Endothelial cell of umbilical vein (primary cell): ENCODE measurements around the gene ROPN1L. TPM values are rescaled to one million over a fixed set of nuclear protein-coding genes. Genes with fewer than 3 reads are reported as not detected.

ENCODE experiments used
- BruUV-seq: library from RNA; stranded (reverse); fragments of 400-500 nt; replicated peaks from 2 replicates; lab custom pipeline; 2021; lab: Mats Ljungman, UMichigan
- CTCF ChIA-PET: fragments of 300-600, 350-600 bp; sonication (Branson Sonifier 250); formaldehyde crosslinking; loops from one replicate; lab custom pipeline; 2021; ENCODE audit warnings: antibody characterized with exemption, inconsistent platforms; lab: Charles Lee
- POLR2A ChIA-PET: fragments of 300-600, 350-600 bp; sonication (Branson Sonifier 250); formaldehyde crosslinking; loops from one replicate; lab custom pipeline; 2021; ENCODE audit warnings: antibody characterized with exemption, inconsistent platforms; lab: Charles Lee
- DNase-seq: peaks from one replicate; pipeline ENCODE4 v3.0.0-alpha.2; 2011; ENCODE audit warnings: low read depth, low spot score
- FAIRE-seq: peaks from 2 replicates; lab custom pipeline; 2011; peaks lifted over from hg19 to GRCh38; lab: Jason Lieb, UNC
- H2AFZ ChIP-seq: 2 replicates; pipeline ENCODE4 v1.6.0; 2012; ENCODE audit warnings: low read depth, low read length, control low read depth, inconsistent platforms
- H3K27ac ChIP-seq: 2 replicates; pipeline ENCODE4 v1.5.1; 2011; ENCODE audit warnings: low read depth, mild to moderate bottlenecking, control low read depth, low read length, moderate library complexity; ENCODE audit not compliant: insufficient read depth
- H3K27me3 ChIP-seq, 2 experiments: 2 replicates each; pipeline versions ENCODE4 v1.6.0 to v1.6.1; 2011; ENCODE audit warnings: low read length in 2 of 2, mixed read lengths in 1 of 2; ENCODE audit not compliant: control insufficient read depth in 2 of 2, insufficient read depth in 2 of 2
- H3K36me3 ChIP-seq, 2 experiments: 2 replicates in 1 of 2; 3 replicates in 1 of 2; pipeline ENCODE4 v1.5.1; 2011; ENCODE audit warnings: low read length in 2 of 2, mild to moderate bottlenecking in 1 of 2, moderate library complexity in 1 of 2; ENCODE audit not compliant: control insufficient read depth in 2 of 2, insufficient read depth in 2 of 2; ENCODE audit errors: extremely low read depth in 1 of 2
- H3K4me1 ChIP-seq: 3 replicates; pipeline ENCODE4 v1.5.1; 2011; ENCODE audit warnings: mild to moderate bottlenecking, low read length; ENCODE audit not compliant: control insufficient read depth, insufficient read depth; ENCODE audit errors: extremely low read depth
- H3K4me2 ChIP-seq: 2 replicates; pipeline ENCODE4 v1.6.1; 2011; ENCODE audit warnings: low read length, control low read depth, mixed read lengths; ENCODE audit not compliant: insufficient read depth
- H3K4me3 ChIP-seq, 3 experiments: fragments of 200-600 bp in 1 of 3; sonication (generic), shearing (Covaris generic) in 1 of 3; replicated peaks in 1 of 3; 2 replicates each; pipeline ENCODE4 v1.5.1; 2011 to 2016; ENCODE audit warnings: control low read depth in 3 of 3, low read length in 3 of 3, mild to moderate bottlenecking in 2 of 3, inconsistent platforms in 1 of 3, low read depth in 1 of 3, moderate library complexity in 1 of 3; ENCODE audit not compliant: insufficient read depth in 1 of 3
- H3K79me2 ChIP-seq: 2 replicates; pipeline ENCODE4 v1.6.0; 2012; ENCODE audit warnings: low read length, inconsistent platforms; ENCODE audit not compliant: control insufficient read depth, insufficient read depth
- H3K9ac ChIP-seq: replicated peaks from 2 replicates; pipeline ENCODE3; 2011; ENCODE audit warnings: low read length, control low read depth; ENCODE audit not compliant: insufficient read depth; ENCODE audit errors: extremely low read depth
- H3K9me1 ChIP-seq: replicated peaks from 3 replicates; pipeline ENCODE4 v1.6.0; 2011; ENCODE audit warnings: mild to moderate bottlenecking, low read length; ENCODE audit not compliant: control insufficient read depth, insufficient read depth; ENCODE audit errors: extremely low read depth
- H3K9me3 ChIP-seq: replicated peaks from 2 replicates; pipeline ENCODE4 v1.5.1; 2012; ENCODE audit warnings: low read length, inconsistent platforms; ENCODE audit not compliant: control insufficient read depth, insufficient read depth
- H4K20me1 ChIP-seq: replicated peaks from 2 replicates; pipeline ENCODE3; 2011; ENCODE audit warnings: mild to moderate bottlenecking, low read length; ENCODE audit not compliant: control insufficient read depth, insufficient read depth; ENCODE audit errors: extremely low read depth
- EZH2 ChIP-seq: IDR thresholded peaks from 2 replicates; pipeline ENCODE4 v1.6.1; 2012; ENCODE audit warnings: borderline replicate concordance, low read depth, mild to moderate bottlenecking, moderate library complexity, low read length, inconsistent platforms; ENCODE audit not compliant: severe bottlenecking
- FOS ChIP-seq: IDR thresholded peaks from 2 replicates; pipeline ENCODE4 v1.6.1; 2011; ENCODE audit warnings: mild to moderate bottlenecking, low read length, moderate library complexity, borderline replicate concordance; ENCODE audit not compliant: insufficient read depth
- GATA2 ChIP-seq: IDR thresholded peaks from 2 replicates; pipeline ENCODE4 v1.7.0; 2011; ENCODE audit warnings: low read depth, mild to moderate bottlenecking, moderate library complexity, mixed read lengths, low read length; ENCODE audit not compliant: insufficient read length, insufficient read depth
- JUN ChIP-seq: IDR thresholded peaks from 2 replicates; pipeline ENCODE4 v1.6.1; 2011; ENCODE audit warnings: borderline replicate concordance, low read depth; ENCODE audit not compliant: insufficient read length, insufficient read depth
- MAX ChIP-seq: IDR thresholded peaks from 2 replicates; pipeline ENCODE4 v1.6.1; 2011; ENCODE audit not compliant: insufficient read depth, insufficient read length
- MYC ChIP-seq: IDR thresholded peaks from one replicate; pipeline ENCODE4 v1.6.1; 2011; ENCODE audit warnings: mild to moderate bottlenecking, low read depth, low read length
- POLR2A ChIP-seq: IDR thresholded peaks from 2 replicates; pipeline ENCODE4 v1.6.1; 2012; ENCODE audit warnings: low read depth, mild to moderate bottlenecking, control low read depth, low read length
- dilution Hi-C: fragments of 300-500 bp; cut with MboI; formaldehyde crosslinking; loops from one replicate; pipeline ENCODE4 v1.15.0; 2019; ENCODE audit warnings: low sequenced_read_pairs; ENCODE audit not compliant: extremely low pct_ligation_motif_present
- intact Hi-C: fragments of 100-400 bp; cut with micrococcal nuclease; formaldehyde crosslinking; loops from one replicate; pipeline ENCODE4 v1.10.0; 2022
- polyA plus RNA-seq, 4 experiments: library from polyadenylated mRNA; depleted of rRNA in 3 of 4; stranded (reverse) in 3 of 4; unstranded in 1 of 4; fragments of >200 nt; gene quantifications; 2 replicates each; pipeline versions ENCODE4 v1.2.1 to v1.2.3, GENCODE V29; 2011 to 2012; ENCODE audit warnings: missing spikeins in 1 of 4
- total RNA-seq: library from RNA; stranded (reverse); gene quantifications from 2 replicates; pipeline ENCODE4 v1.2.3, GENCODE V29; 2021
- TF ChIP-seq, protein P1 (sequence below), 2 donors: IDR thresholded peaks; 1 replicate in 1 of 2; 2 replicates in 1 of 2; pipeline ENCODE4 v1.5.1; 2011; ENCODE audit warnings: low read length in 2 of 2, mild to moderate bottlenecking in 2 of 2, moderate library complexity in 2 of 2, control low read depth in 1 of 2, inconsistent platforms in 1 of 2, low read depth in 1 of 2; ENCODE audit not compliant: insufficient read depth in 1 of 2; ENCODE audit errors: extremely low read depth in 1 of 2

Gene ROPN1L
- total and polyA plus RNA-seq, 2 donors (not counting 3 experiments of a cell fraction or from before 2014, with no cell fraction given) = 0.30 to 0.60 TPM

DNA sequence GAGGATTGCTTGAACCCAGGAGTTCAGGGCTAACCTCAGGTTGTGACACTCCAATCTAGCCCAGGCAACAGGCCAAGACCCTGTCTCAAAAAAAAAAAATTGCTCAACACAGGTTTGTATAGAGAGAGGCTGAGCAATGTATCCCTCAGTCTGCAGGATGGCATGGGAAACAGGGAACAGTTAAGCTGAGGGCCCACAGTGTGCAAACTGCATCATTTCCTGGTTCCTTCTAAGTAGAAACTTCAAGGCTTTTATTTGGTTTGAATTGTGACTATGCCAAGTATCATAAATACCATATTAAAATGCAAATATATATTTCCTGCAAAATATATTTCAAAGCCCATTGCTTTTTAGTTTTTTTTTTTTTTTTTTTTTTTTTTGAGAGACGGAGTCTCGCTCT is 13.7 kb upstream of the ROPN1L start:
- dilution Hi-C loops = no loop called here

DNA sequence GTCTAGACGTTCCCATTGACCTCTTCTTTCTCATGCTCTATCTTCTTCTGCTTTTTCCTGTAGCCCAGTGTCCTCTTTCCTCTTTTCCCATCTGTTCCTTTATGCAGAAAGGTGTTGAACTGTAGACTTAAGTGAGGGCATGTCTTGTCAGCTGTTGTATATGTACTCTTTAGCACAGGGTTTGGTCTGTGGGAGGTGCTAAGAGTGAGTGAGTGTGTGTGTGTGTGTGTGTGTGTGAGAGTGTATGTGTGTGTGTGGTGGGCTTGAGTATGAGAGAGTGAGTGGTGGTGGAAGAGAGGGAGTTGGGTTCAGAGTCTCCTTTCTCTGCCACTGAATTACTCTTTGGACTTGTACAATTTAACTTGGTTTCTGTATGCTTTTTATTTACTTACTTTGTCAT is 10.3 kb upstream of the ROPN1L start:
- H4K20me1 ChIP-seq = no peaks in the 10 kb centered on the region
- DNase-seq (no peak), FAIRE-seq (no peak)
- H3K27me3 ChIP-seq = no peaks in the 10 kb centered on the region
- H3K4me3 ChIP-seq = no peak overlapping the region
- no peaks in the 10 kb centered on the region for H3K4me1 ChIP-seq
- H3K36me3 ChIP-seq = peaks cover 22 to 25% of the 10 kb centered on the region in 2 experiments
- no peak overlapping the region for H3K9ac ChIP-seq
- no peak overlapping the region for H3K27ac ChIP-seq
- no peaks in the 10 kb centered on the region for H3K79me2 ChIP-seq
- ChIA-PET POLR2A (no interaction called here), CTCF (no interaction called here)
- intact Hi-C loops (no loop called here), dilution Hi-C loops (no loop called here)
- H2AFZ ChIP-seq = no peak overlapping the region
- TF ChIP-seq MYC (no peak), EZH2 (no peak), MAX (no peak), GATA2 (no peak), JUN (no peak)
- H3K9me3 ChIP-seq = no peaks in the 10 kb centered on the region
- no peak overlapping the region for H3K4me2 ChIP-seq
- no TSS peak for BruUV-seq
- H3K9me1 ChIP-seq = no peaks in the 10 kb centered on the region

More for the DNA sequence above, 13.7 kb upstream of the ROPN1L start:
- no TSS peak for BruUV-seq
- H3K36me3 ChIP-seq = peaks cover 23 to 24% of the 10 kb centered on the region in 2 experiments
- no peaks in the 10 kb centered on the region for H3K4me1 ChIP-seq
- CTCF ChIA-PET = interaction anchor here (0.6 to 1.8 kb wide), 3 partner anchors 13 to 144 kb away, joined by 4 to 8 read pairs (median 5); no protein-coding TSS in a partner anchor
- POLR2A ChIA-PET = no interaction called here
- H3K4me3 ChIP-seq = no peak overlapping the region
- no peaks in the 10 kb centered on the region for H3K27me3 ChIP-seq
- H3K9ac ChIP-seq = no peak overlapping the region
- TF ChIP-seq, protein P1, sequence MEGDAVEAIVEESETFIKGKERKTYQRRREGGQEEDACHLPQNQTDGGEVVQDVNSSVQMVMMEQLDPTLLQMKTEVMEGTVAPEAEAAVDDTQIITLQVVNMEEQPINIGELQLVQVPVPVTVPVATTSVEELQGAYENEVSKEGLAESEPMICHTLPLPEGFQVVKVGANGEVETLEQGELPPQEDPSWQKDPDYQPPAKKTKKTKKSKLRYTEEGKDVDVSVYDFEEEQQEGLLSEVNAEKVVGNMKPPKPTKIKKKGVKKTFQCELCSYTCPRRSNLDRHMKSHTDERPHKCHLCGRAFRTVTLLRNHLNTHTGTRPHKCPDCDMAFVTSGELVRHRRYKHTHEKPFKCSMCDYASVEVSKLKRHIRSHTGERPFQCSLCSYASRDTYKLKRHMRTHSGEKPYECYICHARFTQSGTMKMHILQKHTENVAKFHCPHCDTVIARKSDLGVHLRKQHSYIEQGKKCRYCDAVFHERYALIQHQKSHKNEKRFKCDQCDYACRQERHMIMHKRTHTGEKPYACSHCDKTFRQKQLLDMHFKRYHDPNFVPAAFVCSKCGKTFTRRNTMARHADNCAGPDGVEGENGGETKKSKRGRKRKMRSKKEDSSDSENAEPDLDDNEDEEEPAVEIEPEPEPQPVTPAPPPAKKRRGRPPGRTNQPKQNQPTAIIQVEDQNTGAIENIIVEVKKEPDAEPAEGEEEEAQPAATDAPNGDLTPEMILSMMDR (IDR thresholded peaks at IDR 0.05; ENCODE audit: extremely low read depth in 1 of 2, insufficient read depth in 1 of 2, low read depth in 1 of 2, low read length in 2 of 2) = no peak
- no peak for TF ChIP-seq FOS
- no peak for TF ChIP-seq POLR2A
- no peaks in the 10 kb centered on the region for H3K79me2 ChIP-seq
- no peaks in the 10 kb centered on the region for H3K9me1 ChIP-seq
- FAIRE-seq = no peak
- no peak overlapping the region for H3K4me2 ChIP-seq
- no peaks in the 10 kb centered on the region for H3K9me3 ChIP-seq
- intact Hi-C loops = no loop called here
- H2AFZ ChIP-seq = no peak overlapping the region
- no peak for DNase-seq
- no peaks in the 10 kb centered on the region for H4K20me1 ChIP-seq
- H3K27ac ChIP-seq = no peak overlapping the region
